ENCODE results near the gene DMRTA2. TPM values are rescaled to one million over a fixed set of nuclear protein-coding genes. Genes with fewer than 3 reads are reported as not detected.

The DMRTA2 gene
- total RNA-seq, 1 experiment from 2014 or later, result not detected

DNA sequence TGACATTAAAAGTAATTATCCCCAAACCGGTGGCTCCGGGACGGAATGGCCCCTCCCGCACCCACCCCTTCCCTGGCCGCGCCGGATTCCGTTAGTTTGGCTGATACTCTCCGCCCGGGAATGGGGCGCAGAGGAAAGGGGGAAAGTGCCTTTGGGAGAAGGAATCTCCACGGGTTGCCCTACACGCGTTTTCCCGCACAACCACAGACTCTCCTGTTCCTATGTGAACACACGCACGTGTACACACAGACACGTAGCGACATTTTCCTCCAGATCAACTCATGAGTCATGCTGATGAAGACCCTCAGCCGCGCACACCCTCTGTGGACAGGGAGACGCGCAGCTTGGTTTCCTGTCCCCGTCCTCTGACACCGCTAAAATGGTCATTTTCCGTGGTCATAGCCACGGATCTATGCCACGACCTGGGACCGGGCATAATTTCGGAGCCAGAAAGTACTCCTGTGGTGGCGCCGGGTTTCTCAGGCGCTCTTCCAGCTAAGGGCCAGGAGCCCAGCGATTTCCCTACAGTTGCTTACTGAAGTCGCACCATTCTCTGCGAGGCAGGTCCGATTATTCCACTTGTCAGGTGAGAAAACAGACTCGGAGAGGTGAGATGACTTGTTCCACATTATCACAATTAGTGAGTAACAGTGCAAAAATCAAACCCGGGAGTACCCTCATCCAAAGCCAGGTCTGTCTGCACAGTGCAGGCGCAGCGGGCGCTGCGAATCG, 4.0 kb upstream of the DMRTA2 start:
- DNase-seq (ENCODE audit: low read depth, low spot score) (no peak), ATAC-seq (no peak)
- intact Hi-C loops (cut with micrococcal nuclease; ENCODE audit: unreplicated experiment), result no loop called here
- no peaks in the 10 kb centered on the region for H3K9me3 ChIP-seq (ENCODE audit: control insufficient read depth, insufficient read depth, low read depth, low read length)
- no peak for TF ChIP-seq POLR2AphosphoS5 (IDR thresholded peaks at IDR 0.05; ENCODE audit: low read depth, low read length)
- TF ChIP-seq SIN3A (IDR thresholded peaks at IDR 0.05; ENCODE audit: borderline replicate concordance, insufficient read depth, low read depth, low read length), result no peak
- TF ChIP-seq, protein P1, sequence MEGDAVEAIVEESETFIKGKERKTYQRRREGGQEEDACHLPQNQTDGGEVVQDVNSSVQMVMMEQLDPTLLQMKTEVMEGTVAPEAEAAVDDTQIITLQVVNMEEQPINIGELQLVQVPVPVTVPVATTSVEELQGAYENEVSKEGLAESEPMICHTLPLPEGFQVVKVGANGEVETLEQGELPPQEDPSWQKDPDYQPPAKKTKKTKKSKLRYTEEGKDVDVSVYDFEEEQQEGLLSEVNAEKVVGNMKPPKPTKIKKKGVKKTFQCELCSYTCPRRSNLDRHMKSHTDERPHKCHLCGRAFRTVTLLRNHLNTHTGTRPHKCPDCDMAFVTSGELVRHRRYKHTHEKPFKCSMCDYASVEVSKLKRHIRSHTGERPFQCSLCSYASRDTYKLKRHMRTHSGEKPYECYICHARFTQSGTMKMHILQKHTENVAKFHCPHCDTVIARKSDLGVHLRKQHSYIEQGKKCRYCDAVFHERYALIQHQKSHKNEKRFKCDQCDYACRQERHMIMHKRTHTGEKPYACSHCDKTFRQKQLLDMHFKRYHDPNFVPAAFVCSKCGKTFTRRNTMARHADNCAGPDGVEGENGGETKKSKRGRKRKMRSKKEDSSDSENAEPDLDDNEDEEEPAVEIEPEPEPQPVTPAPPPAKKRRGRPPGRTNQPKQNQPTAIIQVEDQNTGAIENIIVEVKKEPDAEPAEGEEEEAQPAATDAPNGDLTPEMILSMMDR (IDR thresholded peaks at IDR 0.05), result no peak
- no peak for TF ChIP-seq TCF7L2 (IDR thresholded peaks at IDR 0.05; ENCODE audit: low read depth, low read length)
- TF ChIP-seq, protein P2, sequence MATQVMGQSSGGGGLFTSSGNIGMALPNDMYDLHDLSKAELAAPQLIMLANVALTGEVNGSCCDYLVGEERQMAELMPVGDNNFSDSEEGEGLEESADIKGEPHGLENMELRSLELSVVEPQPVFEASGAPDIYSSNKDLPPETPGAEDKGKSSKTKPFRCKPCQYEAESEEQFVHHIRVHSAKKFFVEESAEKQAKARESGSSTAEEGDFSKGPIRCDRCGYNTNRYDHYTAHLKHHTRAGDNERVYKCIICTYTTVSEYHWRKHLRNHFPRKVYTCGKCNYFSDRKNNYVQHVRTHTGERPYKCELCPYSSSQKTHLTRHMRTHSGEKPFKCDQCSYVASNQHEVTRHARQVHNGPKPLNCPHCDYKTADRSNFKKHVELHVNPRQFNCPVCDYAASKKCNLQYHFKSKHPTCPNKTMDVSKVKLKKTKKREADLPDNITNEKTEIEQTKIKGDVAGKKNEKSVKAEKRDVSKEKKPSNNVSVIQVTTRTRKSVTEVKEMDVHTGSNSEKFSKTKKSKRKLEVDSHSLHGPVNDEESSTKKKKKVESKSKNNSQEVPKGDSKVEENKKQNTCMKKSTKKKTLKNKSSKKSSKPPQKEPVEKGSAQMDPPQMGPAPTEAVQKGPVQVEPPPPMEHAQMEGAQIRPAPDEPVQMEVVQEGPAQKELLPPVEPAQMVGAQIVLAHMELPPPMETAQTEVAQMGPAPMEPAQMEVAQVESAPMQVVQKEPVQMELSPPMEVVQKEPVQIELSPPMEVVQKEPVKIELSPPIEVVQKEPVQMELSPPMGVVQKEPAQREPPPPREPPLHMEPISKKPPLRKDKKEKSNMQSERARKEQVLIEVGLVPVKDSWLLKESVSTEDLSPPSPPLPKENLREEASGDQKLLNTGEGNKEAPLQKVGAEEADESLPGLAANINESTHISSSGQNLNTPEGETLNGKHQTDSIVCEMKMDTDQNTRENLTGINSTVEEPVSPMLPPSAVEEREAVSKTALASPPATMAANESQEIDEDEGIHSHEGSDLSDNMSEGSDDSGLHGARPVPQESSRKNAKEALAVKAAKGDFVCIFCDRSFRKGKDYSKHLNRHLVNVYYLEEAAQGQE (IDR thresholded peaks at IDR 0.05; ENCODE audit: insufficient read depth in 1 of 2, low read depth in 2 of 2, low read length in 1 of 2), result no peak
- H3K27me3 ChIP-seq (ENCODE audit: control insufficient read depth, insufficient read depth, low read length), result peaks cover 18% of the 10 kb centered on the region
- H3K27ac ChIP-seq (ENCODE audit: low read length), result no peak overlapping the region
- H3K4me3 ChIP-seq (ENCODE audit: low read depth in 2 of 2, low read length in 2 of 2), result no peak overlapping the region
- H3K4me1 ChIP-seq (ENCODE audit: control insufficient read depth, insufficient read depth, low read length), result no peaks in the 10 kb centered on the region
- BruUV-seq (replicated peaks), result no TSS peak
- no peaks in the 10 kb centered on the region for H3K36me3 ChIP-seq (ENCODE audit: control insufficient read depth, insufficient read depth, low read length)
- POLR2A ChIA-PET, result no interaction called here
- CTCF ChIA-PET, result no interaction called here
- in situ Hi-C loops (cut with HindIII; ENCODE audit: low pct_unique_long_range_greater_than_20kb, low sequenced_read_pairs), result no loop called here

DNA sequence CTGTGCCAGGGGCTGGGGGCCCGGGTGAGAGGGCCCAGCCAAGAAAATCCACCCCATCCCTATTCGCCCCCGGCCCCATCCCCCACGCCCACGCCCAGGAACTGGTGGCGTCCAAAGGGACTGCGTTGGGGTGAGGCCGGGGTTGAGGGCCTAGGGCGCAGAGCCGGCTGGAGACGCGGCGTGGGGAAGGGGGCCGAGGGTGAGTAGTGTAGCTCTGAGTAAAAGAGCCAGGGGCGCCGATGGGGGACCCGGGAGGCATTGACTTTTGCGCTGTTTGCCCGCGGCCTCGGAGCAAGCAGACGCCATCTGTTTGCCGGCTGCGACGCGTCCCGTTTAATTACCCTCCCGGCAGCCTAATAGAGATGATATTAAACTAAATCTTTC, 3.5 kb upstream of the DMRTA2 start:
- Histone ChIP-seq H3K27me3 (ENCODE audit: control insufficient read depth, insufficient read depth, low read length) (peaks cover 18% of the 10 kb centered on the region), H3K4me3 (ENCODE audit: low read depth in 2 of 2, low read length in 2 of 2) (no peak overlapping the region), H3K27ac (ENCODE audit: low read length) (no peak overlapping the region), H3K36me3 (ENCODE audit: control insufficient read depth, insufficient read depth, low read length) (no peaks in the 10 kb centered on the region), H3K9me3 (ENCODE audit: control insufficient read depth, insufficient read depth, low read depth, low read length) (no peaks in the 10 kb centered on the region), H3K4me1 (ENCODE audit: control insufficient read depth, insufficient read depth, low read length) (no peaks in the 10 kb centered on the region)
- ChIA-PET POLR2A (no interaction called here), CTCF (no interaction called here)
- TF ChIP-seq SIN3A (IDR thresholded peaks at IDR 0.05; ENCODE audit: borderline replicate concordance, insufficient read depth, low read depth, low read length), result no peak
- TF ChIP-seq, protein P1 (IDR thresholded peaks at IDR 0.05), result no peak
- no peak for TF ChIP-seq POLR2AphosphoS5 (IDR thresholded peaks at IDR 0.05; ENCODE audit: low read depth, low read length)
- TF ChIP-seq, protein P2 (IDR thresholded peaks at IDR 0.05; ENCODE audit: insufficient read depth in 1 of 2, low read depth in 2 of 2, low read length in 1 of 2), result no peak
- TF ChIP-seq TCF7L2 (IDR thresholded peaks at IDR 0.05; ENCODE audit: low read depth, low read length), result no peak
- ATAC-seq (no peak), DNase-seq (ENCODE audit: low read depth, low spot score) (no peak)
- intact Hi-C loops (cut with micrococcal nuclease; ENCODE audit: unreplicated experiment) (no loop called here), in situ Hi-C loops (cut with HindIII; ENCODE audit: low pct_unique_long_range_greater_than_20kb, low sequenced_read_pairs) (no loop called here)
- BruUV-seq (replicated peaks), result no TSS peak
